HepG2 (cell line): ENCODE measurements around the gene MXD3. TPM values are rescaled to one million over a fixed set of nuclear protein-coding genes. Genes with fewer than 3 reads are reported as not detected.

Experiments used
- AFF4 ChIP-seq: sonication (generic); formaldehyde crosslinking; IDR thresholded peaks from 2 replicates; pipeline ENCODE4 v1.4.0; 2020; ENCODE audit warnings: missing genetic modification reagents
- FOXA1 ChIP-seq, 2 experiments: fragments of 450-650 bp in 1 of 2; sonication (generic) in 1 of 2; formaldehyde crosslinking in 1 of 2; IDR thresholded peaks; 2 replicates each; pipeline versions ENCODE4 v1.4.0 to v1.6.1; 2016 to 2020; ENCODE audit warnings: missing genetic modification reagents in 1 of 2
- KDM2A ChIP-seq: sonication (generic); formaldehyde crosslinking; IDR thresholded peaks from 2 replicates; pipeline ENCODE4 v1.4.0; 2020; ENCODE audit warnings: low read depth, missing genetic modification reagents, borderline replicate concordance
- MAFF ChIP-seq: IDR thresholded peaks from 2 replicates; pipeline ENCODE4 v1.6.1; 2011; ENCODE audit warnings: low read depth, low read length, improper control_type of control experiment
- MZF1 ChIP-seq: sonication (generic); formaldehyde crosslinking; IDR thresholded peaks from 2 replicates; pipeline ENCODE4 v1.8.1; 2023; ENCODE audit warnings: mild to moderate bottlenecking, missing genetic modification reagents, borderline replicate concordance
- REPIN1 ChIP-seq: sonication (generic); formaldehyde crosslinking; IDR thresholded peaks from 2 replicates; pipeline ENCODE4 v1.8.0; 2022; ENCODE audit warnings: missing genetic modification reagents, low read depth, mild to moderate bottlenecking, borderline replicate concordance
- SNRNP70 ChIP-seq: fragments of 200-400 bp; formaldehyde crosslinking; IDR thresholded peaks from 2 replicates; pipeline ENCODE4 v1.6.1; 2017; ENCODE audit warnings: mild to moderate bottlenecking, low read depth, low read length, moderate library complexity
- SP1 ChIP-seq, 2 experiments: fragments of 450-650 bp in 1 of 2; sonication (generic) in 1 of 2; formaldehyde crosslinking in 1 of 2; IDR thresholded peaks; 2 replicates each; pipeline versions ENCODE4 v1.4.0 to v1.6.1; 2016 to 2020; ENCODE audit warnings: missing genetic modification reagents in 1 of 2
- TEAD2 ChIP-seq: sonication (generic); formaldehyde crosslinking; IDR thresholded peaks from 2 replicates; pipeline ENCODE4 v1.9.0; 2021; ENCODE audit warnings: missing genetic modification reagents
- TFAP4 ChIP-seq: sonication (generic); IDR thresholded peaks from 2 replicates; pipeline ENCODE4 v1.6.1; 2016; ENCODE audit warnings: low read depth, borderline replicate concordance
- ZBTB7A ChIP-seq: sonication (generic); formaldehyde crosslinking; IDR thresholded peaks from 2 replicates; pipeline ENCODE4 v1.8.0; 2022; ENCODE audit warnings: mild to moderate bottlenecking, missing genetic modification reagents
- ZNF101 ChIP-seq: sonication (generic); formaldehyde crosslinking; IDR thresholded peaks from 2 replicates; pipeline ENCODE4 v1.4.0; 2020; ENCODE audit warnings: mild to moderate bottlenecking, low read depth, missing genetic modification reagents, borderline replicate concordance
- ZNF136 ChIP-seq: sonication (generic); formaldehyde crosslinking; IDR thresholded peaks from 2 replicates; pipeline ENCODE4 v1.8.1; 2022; ENCODE audit warnings: low read depth, mild to moderate bottlenecking, moderate library complexity, missing genetic modification reagents
- ZNF337 ChIP-seq: sonication (generic); formaldehyde crosslinking; IDR thresholded peaks from 2 replicates; pipeline ENCODE4 v1.5.1; 2020; ENCODE audit warnings: missing genetic modification reagents, low read depth, mild to moderate bottlenecking, borderline replicate concordance
- ZNF382 ChIP-seq: sonication (generic); formaldehyde crosslinking; IDR thresholded peaks from 2 replicates; pipeline ENCODE4 v1.5.0; 2020; ENCODE audit warnings: missing genetic modification reagents, mild to moderate bottlenecking, borderline replicate concordance
- ZNF546 ChIP-seq: sonication (generic); formaldehyde crosslinking; conservative IDR thresholded peaks from 2 replicates; pipeline ENCODE4 v1.8.1; 2023; ENCODE audit warnings: mild to moderate bottlenecking, missing genetic modification reagents
- ZNF574 ChIP-seq: sonication (generic); formaldehyde crosslinking; IDR thresholded peaks from 2 replicates; pipeline ENCODE4 v1.4.0; 2020; ENCODE audit warnings: missing genetic modification reagents
- ZNF724P ChIP-seq: sonication (generic); formaldehyde crosslinking; IDR thresholded peaks from 2 replicates; pipeline ENCODE4 v1.8.0; 2022; ENCODE audit warnings: missing genetic modification reagents, borderline replicate concordance
- ZSCAN12 ChIP-seq: sonication (generic); formaldehyde crosslinking; IDR thresholded peaks from 2 replicates; pipeline ENCODE4 v1.9.0; 2021; ENCODE audit warnings: mild to moderate bottlenecking, missing genetic modification reagents
- polyA plus RNA-seq, 8 experiments: library from polyadenylated mRNA; depleted of rRNA in 3 of 8; stranded (reverse) in 7 of 8; unstranded in 1 of 8; fragments of >200 nt; fragmentation: Illumina TruSeq in 4 of 8; extraction: Trizol in 4 of 8; gene quantifications; 2 replicates each; pipeline versions ENCODE4 v1.2.1 to v1.2.3, GENCODE V29; 2011 to 2016; ENCODE audit warnings: low read depth in 4 of 8, missing spikeins in 1 of 8, mixed read lengths in 1 of 8; ENCODE audit not compliant: insufficient read depth in 1 of 8
- total RNA-seq, 5 experiments: library from RNA; depleted of rRNA; stranded (reverse); fragments of >200 nt; fragmentation: Illumina TruSeq; extraction: Trizol; gene quantifications; 2 replicates each; pipeline ENCODE4 v1.2.3, GENCODE V29; 2016; ENCODE audit warnings: low read depth in 1 of 5

The MXD3 gene
- total and polyA plus RNA-seq, 2 of the 13 experiments (the other 11 are each of a cell fraction or from before 2014, with no cell fraction given), result 10.5 to 12.8 TPM

- no peak for TF ChIP-seq MAFF
- no peak for TF ChIP-seq SNRNP70
- TF ChIP-seq ZNF101 (CRISPR knock-in tag), result no peak
- no peak for TF ChIP-seq ZNF382 (CRISPR knock-in tag)
- TF ChIP-seq TEAD2 (CRISPR knock-in tag), result no peak
- TF ChIP-seq TFAP4, result peak; percentile 47
- peak; percentile 45; the same call in 1 of the 2 replicates for TF ChIP-seq REPIN1 (CRISPR knock-in tag)
- no peak for TF ChIP-seq AFF4 (CRISPR knock-in tag)
- TF ChIP-seq ZBTB7A (CRISPR knock-in tag), result no peak
- TF ChIP-seq ZNF337 (CRISPR knock-in tag), result no peak
- no peak for TF ChIP-seq ZNF136 (CRISPR knock-in tag)
- no peak for TF ChIP-seq FOXA1 (IDR thresholded peaks at IDR 0.05)
- TF ChIP-seq FOXA1 (CRISPR knock-in tag; IDR thresholded peaks at IDR 0.05), result no peak
- no peak for TF ChIP-seq MZF1 (CRISPR knock-in tag)
- TF ChIP-seq ZNF574, result peak; percentile 74
- 0 out of 2 replicates have a peak, but pooled peaks have one; percentile 27 for TF ChIP-seq ZNF724P
- peak; percentile 67; the same call in 1 of the 2 replicates for TF ChIP-seq KDM2A (CRISPR knock-in tag)
- TF ChIP-seq SP1 (IDR thresholded peaks at IDR 0.05), result no peak
- TF ChIP-seq SP1 (CRISPR knock-in tag; IDR thresholded peaks at IDR 0.05), result no peak
- no peak for TF ChIP-seq ZNF546
- no peak for TF ChIP-seq ZSCAN12
These were observed 2.1 kb downstream of the MXD3 start (continued) for GRCh38 chr5:177309351-177310191.
